Testis (tissue), 2 donors: ENCODE measurements around the gene ANKRD55.

Source experiments
- CTCF ChIP-seq, 3 experiments: fragments of 450-650 bp in 2 of 3; fragments of 200-600 bp in 1 of 3; sonication (generic) in 1 of 3; IDR thresholded peaks; one replicate each; pipeline ENCODE4 v1.5.1; 2016 to 2019; ENCODE audit warnings: antibody characterized with exemption in 3 of 3, mild to moderate bottlenecking in 2 of 3, moderate library complexity in 1 of 3
- POLR2A ChIP-seq: fragments of 450-650 bp; IDR thresholded peaks from one replicate; pipeline ENCODE4 v1.6.1; 2017; ENCODE audit warnings: antibody characterized with exemption, mild to moderate bottlenecking, moderate library complexity

DNA sequence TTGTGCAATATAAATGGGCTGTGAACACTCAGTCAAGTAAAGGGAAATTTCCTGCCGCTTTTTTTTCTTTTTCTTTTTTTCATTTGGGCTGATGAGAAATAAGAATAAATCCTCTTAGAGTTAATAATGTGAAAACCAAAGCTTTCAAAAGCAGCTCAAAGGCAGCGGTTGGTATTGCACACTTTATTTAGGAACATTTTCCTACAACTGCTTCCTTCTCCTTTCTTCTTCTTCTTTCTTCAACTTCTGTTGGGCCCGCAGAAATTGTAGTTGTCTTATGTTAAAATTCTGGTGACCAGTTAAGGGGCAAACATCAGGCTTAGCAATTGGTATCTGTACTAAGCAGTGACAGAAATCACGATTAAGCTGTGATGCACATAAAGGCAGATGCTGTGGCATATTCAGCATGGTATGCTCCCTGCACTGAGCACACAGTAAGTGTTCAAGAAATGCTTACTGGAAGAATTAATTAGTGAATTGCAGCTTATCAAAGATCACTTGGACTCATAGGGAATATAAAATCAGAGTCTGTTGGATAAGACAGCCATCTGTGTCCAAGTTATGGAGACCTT, 85.4 kb downstream of the ANKRD55 start:
- TF ChIP-seq POLR2A = no peak
- TF ChIP-seq CTCF (IDR thresholded peaks at IDR 0.05) = no peak
